Limb (tissue), 2 donors: ENCODE measurements around the gene NOS1.
"Not testable (repeated sequence)": the region's sequence is repeated elsewhere in the genome, so short reads cannot be mapped to it uniquely, and the experiment has no call there.

ENCODE experiments used
- DNase-seq, 2 donors: peaks; one replicate each; pipeline ENCODE4 v3.0.0-alpha.2; 2016; ENCODE audit errors: extremely low spot score in 2 of 2

Gene NOS1

DNA sequence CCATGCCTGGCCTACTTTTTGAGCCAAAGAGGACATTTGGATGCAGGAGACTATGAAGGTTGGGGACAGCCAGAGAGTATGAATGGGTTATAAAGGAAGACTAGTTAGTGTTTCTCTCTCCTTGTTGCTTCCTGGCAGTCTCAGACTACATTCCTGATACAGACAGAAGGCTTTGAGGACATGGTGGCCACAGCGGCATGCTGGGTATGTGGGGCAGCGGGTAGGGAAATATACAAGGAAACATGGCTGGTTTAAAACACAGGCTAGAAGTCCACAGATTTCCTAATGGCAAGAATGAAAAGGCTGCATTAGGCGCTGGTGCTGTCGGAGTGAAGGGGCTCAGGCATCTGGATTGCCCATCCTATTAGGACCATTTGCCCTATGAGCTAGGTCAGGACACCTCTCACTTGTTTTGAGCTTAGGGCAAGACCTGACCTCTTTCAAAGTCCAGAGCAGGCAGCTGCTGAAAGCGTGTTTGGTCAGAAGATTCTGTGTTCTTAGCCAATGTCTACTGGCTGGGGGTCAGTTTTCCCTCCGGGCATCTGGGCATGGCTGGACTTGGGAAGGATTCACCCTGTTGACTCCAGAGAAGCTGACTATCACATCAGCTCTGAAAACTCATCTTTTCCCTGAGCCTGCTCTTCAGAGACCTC, 151.0 kb downstream of the NOS1 start:
- DNase-seq, result no peak

DNA sequence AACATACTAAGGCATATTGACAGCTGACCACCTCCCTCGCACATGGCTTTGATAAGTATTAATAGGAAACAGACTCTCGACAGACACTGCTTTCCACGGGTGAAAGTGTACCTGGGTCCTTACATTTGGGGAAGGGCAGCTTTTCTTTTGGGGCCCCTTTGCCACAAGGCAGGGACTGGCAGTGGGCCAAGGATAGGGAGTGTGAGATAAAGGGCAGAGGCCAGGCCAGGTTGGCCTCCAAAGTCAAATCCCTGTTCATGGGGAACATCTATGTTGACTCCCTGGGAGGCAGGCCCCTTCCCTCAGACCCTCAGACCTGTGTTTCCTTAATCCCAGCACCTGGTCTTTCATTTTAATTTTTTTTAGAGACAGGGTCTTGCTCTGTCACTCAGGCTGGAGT, 151.8 kb downstream of the NOS1 start:
- no peak for DNase-seq

DNA sequence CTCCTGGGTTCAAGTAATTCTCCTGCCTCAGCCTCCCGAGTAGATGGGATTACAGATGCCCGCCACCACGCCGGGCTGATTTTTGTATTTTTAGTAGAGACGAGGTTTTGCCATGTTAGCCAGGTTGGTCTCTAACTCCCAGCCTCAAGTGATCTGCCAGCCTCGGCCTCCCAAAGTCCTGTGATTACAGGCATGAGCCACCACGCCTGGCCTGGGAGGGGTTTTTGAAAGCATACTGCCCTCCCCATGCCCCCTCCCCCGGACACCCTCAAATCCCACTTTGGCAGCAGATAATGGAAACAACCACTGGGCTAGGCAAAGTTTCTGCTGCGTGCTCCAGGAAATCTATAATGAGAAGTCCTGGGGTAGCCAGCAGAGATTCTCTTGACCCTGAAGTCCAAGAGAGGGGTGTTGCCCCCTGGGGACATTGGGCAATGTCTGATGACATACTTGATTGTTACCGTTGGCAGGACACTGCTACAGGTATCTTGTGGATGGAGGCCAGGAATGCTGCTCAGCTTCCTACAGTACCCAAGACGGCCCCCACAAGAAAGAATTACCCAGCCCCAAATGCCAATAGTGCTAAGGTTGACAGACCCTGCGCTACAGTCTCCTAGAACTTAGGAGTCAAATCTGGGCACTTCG, 152.5 kb downstream of the NOS1 start:
- no peak for DNase-seq

DNA sequence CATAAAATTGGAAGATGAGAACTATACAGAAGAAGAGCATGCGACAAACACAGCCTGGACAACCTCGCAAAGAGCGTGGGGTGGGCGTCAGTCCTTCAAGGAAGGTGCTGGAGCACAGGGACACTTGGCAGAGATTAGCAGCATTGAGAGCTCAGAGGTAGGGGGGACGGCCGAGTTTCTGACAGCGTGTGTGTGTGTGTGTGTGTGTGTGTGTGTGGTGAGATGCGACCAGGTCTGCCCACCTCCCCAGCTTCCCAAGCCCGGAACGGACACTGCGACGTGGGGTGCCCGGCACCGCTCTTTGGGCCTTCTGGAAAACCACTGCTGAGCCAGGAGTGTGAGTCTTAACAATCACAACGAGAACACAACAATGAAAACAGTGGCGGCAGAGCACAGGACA, 153.2 kb downstream of the NOS1 start:
- DNase-seq, result no peak

DNA sequence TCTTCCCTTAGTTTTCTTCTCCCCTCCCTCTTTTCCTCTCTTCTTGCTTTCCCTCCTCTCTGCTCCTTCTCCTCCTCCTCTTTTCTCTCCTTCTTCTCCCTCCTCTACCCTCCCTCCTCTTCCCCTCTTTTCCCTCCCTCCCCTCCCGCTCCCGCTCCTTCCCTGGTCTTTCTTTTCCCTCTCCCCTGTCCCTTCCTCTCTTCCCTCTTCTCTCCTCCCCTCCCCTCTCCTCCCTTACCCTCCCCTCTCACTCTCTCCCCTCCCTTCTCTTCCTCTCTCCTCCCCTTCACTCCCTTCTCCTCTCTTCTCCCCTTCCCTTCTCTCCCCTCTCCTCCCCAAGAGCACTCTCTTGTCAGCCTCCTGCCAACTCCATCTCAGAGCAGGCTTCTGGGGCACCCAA, 153.8 kb downstream of the NOS1 start:
- no peak for DNase-seq

DNA sequence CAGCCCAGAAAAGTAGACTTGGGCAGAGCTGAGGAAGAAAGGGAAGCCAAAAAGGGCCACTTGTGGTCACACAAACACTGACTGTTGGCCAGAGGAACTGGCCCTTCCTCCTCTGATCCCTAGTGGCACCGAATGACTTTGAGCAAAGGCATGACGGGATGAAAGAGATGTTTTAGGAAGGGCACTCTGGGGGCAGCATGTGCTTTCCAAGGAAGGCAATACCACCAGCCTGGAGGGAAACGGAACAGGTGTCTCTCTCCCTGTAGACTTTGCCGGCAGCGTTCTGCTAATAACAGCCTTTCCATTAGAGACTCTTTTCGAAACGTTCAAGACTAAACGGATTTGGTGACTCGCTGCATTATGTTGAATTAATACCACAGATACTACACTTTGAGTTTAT, 158.9 kb downstream of the NOS1 start:
- no peak for DNase-seq

DNA sequence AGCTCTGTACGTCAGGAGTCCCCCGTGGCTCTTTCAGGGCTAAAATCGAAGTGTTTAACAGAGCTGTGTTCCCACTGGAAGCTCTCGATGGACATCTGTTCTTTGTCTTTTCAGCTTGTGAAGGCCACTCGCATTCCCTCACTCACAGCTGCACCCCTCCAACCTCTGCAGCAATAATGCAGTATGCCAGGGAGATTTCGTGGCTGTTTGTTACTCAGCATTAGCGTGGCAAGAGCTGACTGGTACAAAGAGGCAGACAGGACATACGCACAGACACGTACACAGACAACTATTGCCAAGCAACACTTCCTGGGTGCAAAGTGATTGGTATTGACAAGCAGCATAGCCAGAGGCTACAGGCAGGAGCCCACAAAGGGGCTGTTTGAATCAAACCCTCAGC, 159.4 kb downstream of the NOS1 start:
- no peak for DNase-seq

DNA sequence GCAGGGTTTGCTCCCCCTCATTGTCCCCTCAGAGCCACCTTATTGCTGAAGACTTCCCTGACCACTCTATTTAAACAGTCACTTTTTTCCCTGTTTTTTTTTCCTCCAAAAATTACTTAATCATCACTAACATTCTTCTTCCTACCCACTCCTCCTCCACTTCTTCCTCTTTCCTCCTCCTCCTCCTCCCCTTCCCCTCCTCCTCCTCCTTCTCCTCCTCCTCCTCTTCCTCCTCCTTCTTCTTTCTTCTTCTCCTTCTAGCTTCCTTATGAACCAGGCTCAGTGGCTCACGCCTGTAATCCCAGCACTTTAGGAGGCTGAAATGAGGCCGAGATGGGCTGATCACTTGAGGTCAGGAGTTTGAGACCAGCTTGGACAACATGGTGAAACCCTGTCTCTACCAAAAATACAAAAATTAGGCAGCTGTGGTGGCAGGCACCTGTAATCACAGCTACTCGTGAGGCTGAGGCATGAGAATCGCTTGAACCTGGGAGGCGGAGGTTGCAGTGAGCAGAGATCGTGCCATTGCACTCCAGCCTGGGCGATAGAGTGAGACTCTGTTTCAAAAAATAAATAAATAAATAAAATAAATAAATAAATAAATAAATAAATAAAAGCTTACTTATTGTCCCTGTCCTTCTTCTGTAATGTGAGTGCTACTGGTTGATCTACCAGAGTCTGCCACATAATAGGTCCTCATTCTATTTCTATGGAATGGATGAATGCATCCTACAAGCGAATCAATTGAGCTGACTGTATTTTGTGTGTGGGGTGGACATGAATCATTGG, 161.3 kb downstream of the NOS1 start:
- not testable (repeated sequence) for DNase-seq

DNA sequence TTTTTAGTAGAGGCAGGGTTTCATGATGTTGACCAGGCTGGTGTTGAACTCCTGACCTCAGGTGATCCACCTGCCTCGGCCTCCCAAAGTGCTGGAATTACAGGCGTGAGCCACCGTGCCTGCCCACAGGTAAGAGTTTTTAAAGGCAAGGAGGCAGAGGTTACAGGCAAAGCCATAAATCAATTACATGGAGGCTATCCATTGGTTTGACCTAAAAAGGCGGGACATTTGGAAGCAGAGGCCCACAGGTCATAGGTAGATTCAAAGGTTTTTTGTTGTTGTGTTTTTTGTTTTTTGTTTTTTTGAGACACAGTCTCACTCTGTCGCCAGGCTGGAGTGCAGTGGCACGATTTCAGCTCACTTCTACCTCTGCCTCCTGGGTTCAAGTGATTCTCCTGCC, 165.1 kb downstream of the NOS1 start:
- not testable (repeated sequence) for DNase-seq

DNA sequence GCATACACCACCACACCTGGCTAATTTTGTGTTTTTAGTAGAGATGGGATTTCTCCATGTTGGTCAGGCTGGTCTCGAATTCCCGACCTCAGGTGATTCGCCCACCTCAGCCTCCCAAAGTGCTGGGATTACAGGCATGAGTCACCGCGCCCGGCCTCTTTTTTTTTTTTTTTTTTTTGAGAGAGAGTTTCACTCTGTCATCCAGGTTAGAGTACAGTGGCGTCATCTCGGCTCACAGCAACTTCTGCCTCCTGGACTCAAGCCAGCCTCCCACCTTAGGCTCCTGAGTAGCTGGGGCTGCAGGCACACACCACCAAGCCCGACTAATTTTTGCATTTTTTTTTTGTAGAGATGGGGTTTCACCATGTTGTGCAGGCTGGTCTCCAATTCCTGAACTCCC, 166.4 kb downstream of the NOS1 start:
- not testable (repeated sequence) for DNase-seq

DNA sequence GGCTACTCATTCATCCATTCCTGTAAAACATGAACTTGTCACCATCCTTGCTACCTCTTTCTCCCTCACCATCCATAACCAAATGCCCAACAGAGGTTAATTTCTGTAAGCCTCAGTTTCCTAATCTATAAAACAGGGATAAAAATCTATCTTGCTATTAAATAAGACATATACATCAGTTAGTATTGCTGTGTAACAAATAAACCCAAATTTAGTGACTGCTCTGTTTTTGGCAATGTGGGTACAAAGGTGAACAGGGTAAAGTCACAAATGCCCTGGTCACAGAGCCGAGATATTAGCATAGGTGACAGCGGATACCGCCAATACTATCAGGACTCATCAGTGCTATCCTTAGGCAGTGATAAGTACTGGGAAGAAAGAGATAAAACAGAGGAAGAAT, 167.5 kb downstream of the NOS1 start:
- DNase-seq, result no peak

DNA sequence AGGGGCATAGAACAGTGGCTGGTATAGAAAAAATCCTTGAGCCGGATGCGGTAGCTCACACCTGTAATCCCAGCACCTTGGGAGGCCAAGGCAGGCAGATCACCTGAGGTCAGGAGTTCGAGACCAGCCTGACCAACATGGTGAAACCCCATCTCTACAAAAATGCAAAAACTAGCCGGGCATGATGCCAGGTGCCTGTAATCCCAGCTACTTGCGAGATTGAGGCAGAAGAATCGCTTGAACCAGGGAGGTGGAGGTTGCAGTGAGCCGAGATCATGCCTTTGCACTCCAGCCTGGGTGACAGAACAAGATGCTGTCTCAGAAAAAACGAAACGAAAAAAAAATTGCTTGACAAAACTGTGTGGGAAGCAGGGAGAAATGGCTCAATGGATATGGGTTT, 168.8 kb downstream of the NOS1 start:
- DNase-seq, result not testable (repeated sequence)

DNA sequence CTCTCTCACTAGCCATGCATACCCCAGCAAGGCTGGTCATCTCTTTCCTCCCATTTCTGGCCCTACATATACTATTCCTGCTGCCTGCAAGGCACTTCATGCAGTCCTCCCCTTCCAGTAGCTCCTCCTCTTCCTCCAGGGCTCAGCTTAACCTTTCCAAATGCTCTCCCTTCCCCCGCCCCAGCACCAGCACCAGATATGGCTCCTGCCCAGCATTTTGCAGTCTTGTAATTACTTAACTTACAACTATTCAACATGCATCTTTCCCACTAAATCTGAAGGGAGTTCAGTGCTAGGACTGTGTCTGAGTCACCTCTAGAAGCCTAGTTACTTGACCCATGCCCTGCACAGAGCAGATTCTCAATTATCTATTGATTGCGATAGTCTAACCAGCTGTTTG, 169.4 kb downstream of the NOS1 start:
- DNase-seq, result no peak

DNA sequence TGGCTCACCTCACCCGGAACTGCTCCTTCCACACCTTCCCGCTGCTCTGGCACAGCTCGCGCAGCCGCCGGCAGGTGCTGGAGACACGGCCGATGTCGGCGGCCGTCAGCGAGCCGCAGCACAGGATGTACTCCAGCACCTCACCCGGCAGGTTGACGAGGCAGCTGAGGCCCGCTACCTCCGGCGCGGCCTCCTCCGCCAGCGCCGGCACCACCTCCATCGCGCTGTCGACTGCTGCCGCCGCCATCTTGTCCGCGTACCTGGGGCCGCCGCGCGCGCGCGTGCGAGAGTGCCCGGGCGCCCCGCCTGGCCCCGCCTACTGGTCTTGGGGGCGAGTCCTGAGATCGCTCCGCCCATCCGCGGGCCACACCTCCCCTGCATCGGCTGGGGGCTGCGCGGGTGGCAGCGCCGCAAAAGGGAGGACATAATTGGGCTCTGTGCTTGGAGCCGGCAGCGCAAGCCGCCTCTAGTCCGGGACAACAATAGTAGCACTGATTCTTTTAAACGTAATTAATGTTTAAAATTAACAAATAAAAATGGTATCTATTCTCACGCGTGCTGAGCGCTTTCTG, 171.1 kb downstream of the NOS1 start, which contains the start of gene FBXO21:
Gene FBXO21, minus strand, starts transcription at position 261 of the 572 bp plus-strand sequence. Its CDS starts 14 bp downstream, at position 247.
- DNase-seq, result peak; percentile 88 to 96

DNA sequence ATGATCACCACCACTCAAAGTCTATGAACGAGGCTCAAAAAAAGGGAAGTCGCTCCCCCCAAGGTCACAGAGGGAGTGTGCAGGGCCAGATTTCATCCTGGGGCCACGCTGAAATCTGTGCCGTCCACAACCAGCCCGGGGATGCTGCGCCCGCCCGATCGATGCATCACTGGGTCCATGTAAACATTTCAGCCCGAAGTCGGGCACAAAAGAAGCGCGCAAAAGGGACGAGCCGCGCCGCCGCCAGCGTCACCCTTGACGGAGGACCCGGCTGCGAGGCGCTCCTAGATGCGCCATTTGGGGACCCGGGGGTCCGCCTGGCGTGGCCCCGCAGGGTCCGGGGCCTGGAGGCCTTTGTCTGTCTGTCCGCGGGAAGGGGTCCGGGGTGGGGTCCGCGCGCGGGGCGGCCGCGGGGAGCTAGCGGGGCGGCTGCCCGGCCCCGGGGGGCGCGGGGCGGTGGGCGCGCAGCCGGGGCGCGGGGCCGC, 171.7 kb downstream of the NOS1 start:
- peak in 1 of 2 donors; percentile 14 for DNase-seq

DNA sequence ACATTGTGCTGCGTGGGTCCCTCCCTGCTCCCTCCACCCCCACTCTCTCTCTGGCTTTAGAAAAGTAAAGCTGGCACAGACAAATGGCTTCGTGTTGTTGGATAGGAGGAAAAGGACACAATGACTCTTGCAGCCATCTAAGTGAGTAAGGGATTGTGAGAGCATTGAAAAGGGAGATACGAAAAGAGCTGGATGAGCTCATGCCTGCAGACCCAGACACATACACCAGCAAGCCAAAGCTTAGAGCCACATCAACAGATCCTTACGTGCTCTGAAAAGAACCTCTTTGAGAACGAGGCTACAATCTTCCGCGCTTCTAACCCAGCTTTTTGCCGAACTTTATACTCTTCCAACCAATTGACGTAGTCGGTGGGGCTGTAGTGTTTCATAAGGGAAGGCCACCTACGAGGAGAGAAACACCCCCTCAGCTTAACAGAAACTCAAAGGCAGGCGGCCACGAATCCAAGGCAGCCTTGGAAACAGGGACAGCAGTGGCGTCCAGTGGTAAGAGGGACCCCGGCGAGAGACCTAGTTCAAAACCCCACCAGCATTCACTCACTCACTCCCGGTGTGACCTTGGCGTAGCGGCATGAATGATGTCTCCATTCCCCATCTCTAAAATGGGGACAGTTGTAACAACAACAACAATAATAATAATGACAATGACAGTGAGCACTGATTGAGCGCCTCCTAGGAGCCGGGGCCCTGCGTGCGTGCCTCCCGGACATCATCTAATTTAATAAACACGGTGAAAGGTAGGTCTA, 172.3 kb downstream of the NOS1 start:
- DNase-seq, result peak; percentile 15 to 41

DNA sequence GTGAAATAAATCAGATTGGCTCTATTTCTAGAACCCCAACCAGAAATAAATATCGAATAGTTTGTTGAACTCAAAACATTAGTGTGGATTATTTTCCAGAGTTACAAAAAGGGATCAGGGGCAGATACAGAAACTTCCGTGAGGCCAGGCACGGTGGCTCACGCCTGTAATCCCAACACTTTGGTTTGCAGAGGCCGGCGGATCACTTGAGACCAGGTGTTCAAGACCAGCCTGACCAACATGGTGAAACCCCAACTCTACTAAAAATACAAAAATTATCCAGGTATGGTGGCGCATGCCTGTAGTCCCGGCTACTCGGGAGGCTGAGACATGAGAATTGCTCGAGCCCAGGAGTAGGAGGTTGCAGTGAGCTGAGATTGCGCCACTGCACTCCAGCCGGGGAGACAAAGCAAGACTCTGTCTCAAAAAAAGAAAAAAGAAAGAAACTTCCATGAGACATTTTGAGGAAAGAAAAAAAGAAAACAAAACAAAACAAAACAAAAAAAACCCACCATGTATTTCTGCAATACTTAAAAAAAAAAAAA, 173.2 kb downstream of the NOS1 start:
- no peak for DNase-seq

DNA sequence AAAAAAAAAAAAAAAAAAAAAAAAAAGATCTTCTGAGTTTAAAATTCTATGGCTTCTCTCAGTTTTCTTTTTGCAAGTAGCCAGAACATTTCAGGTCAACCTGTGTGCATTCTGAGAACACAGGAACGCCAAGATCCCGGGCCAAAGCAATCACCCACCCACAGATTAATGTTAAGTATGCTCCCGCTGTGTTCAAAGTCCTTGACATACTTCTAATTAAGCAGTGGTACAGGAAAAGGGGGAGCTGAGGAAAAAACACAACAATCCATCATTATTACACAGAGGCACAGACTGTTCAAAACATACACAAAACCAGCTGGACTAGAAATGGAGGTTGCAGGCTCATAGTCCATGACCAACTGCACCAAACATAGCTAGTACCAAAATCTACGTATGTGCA, 174.0 kb downstream of the NOS1 start:
- no peak for DNase-seq

DNA sequence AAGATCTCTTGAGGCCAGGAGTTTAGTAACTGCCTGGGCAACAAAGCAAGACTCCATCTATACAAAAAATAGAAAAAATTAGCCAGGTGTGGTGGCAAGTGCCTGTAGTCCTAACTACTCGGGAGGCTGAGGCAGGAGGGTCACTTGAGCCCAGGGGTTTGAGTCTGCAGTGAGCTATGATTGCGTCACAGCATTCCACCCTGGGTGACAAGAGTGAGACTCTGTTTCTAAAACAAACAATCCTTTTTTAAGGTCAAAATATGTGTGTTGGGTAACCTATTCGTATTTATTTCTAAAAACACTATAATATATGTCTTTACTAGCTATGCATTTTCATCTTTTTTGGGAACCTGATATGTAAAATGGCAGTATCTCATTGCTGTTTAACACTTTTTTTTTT, 178.6 kb downstream of the NOS1 start:
- DNase-seq, result no peak

DNA sequence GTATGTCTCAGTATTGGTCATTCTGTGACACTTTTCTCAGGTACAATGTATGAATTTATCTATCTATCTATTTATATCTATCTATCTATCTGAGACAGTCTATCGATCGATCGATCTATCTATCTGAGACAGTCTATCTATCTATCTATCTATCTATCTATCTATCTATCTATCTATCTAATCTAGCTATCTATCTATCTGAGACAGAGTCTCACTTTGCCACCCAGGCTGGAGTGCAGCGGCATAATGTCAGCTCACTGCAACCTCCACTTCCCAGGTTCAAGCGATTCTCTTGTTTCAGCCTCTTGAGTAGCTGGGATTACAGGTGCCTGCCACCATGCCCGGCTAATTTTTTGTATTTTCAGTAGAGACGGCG, 180.0 kb downstream of the NOS1 start:
- DNase-seq, result not testable (repeated sequence)
